ENCODE measurements around the gene DYRK4.
A peak's percentile ranks its signal among the peaks of the same experiment; 100 is the strongest.
"Not testable (repeated sequence)": the region's sequence is repeated elsewhere in the genome, so short reads cannot be mapped to it uniquely, and the experiment has no call there.

Gene DYRK4, protein sequence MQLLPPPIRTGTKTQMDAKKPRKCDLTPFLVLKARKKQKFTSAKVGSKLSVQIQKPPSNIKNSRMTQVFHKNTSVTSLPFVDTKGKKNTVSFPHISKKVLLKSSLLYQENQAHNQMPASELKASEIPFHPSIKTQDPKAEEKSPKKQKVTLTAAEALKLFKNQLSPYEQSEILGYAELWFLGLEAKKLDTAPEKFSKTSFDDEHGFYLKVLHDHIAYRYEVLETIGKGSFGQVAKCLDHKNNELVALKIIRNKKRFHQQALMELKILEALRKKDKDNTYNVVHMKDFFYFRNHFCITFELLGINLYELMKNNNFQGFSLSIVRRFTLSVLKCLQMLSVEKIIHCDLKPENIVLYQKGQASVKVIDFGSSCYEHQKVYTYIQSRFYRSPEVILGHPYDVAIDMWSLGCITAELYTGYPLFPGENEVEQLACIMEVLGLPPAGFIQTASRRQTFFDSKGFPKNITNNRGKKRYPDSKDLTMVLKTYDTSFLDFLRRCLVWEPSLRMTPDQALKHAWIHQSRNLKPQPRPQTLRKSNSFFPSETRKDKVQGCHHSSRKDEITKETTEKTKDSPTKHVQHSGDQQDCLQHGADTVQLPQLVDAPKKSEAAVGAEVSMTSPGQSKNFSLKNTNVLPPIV

DNA sequence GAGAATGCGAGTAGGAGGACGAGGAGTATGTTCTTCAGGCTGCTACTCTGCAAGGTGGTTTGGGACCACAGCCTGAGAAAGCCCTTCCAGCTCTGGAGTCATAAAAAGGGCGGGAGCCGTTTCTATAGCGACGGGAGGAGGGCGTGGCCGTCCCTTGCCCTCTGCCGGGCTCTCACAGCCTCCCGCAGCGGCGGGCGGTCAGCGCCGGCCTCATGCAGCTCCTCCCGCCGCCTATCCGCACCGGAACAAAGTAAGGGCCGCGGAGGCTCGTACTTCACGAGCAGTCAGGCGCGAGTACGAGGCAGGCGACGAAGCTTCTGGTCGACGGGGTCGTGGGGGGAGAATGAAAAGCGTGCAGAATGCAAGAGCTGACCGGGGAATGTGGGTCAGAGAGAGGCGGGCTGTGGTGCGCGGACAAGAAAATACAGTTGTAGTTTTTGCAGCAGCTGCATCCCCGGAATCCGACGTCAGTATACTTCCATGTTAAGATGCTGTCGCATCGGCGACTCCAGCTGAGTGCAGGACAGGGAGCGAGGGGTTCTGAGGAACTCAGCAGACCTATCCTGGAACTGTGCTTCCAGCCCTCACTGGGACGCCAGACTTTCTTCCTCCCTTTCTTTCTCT lies at the start of gene DYRK4:
DYRK4 (plus strand) TSS at position 175 of the 624 bp plus-strand sequence; CDS start at position 213, 38 bp downstream.
- peak; percentile 21 to 22 for DNase-seq (ENCODE audit: low read depth in 2 of 2)

DNA sequence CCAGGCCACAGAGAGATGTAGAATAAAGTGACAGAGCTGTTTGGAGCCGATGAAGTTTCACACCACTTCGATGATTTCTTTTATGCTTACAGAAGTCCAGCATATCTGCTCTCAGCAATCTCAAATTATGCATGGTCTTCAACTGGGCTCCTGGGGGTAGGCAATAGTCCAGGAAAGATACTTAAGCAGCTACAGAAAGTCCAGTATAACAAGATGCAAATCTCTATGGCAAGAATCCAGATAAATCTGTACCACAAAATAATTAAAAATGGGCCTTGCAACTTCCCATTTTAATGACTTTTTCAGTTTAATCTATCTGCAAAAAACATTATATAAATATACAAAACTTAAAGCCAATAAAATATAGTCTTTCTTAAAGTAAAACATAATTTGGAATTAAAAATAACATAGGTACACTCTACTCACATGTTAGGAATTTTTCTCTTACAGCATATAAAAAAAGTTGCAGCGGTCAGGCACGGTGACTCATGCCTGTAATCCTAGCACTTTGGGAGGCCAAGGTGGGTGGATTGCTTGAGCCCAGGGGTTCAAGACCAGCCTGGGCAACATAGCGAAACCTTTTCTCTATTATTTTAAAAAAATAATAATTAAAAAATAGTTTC lies 43.8 kb upstream of the DYRK4 start:
- DNase-seq (ENCODE audit: low read depth in 2 of 2): no peak

DNA sequence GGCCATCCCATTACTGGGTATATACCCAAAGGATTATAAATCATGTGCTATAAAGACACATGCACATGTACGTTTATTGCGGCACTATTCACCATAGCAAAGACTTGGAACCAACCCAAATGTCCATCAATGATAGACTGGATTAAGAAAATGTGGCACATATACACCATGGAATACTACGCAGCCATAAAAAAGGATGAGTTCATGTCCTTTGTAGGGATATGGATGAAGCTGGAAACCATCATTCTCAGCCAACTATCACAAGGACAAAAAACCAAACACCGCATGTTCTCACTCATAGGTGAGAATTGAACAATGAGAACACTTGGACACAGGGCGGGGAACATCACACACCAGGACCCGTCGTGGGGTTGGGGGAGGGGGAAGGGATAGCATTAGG lies 38.6 kb upstream of the DYRK4 start:
- DNase-seq (ENCODE audit: low read depth in 2 of 2): not testable (repeated sequence)

DNA sequence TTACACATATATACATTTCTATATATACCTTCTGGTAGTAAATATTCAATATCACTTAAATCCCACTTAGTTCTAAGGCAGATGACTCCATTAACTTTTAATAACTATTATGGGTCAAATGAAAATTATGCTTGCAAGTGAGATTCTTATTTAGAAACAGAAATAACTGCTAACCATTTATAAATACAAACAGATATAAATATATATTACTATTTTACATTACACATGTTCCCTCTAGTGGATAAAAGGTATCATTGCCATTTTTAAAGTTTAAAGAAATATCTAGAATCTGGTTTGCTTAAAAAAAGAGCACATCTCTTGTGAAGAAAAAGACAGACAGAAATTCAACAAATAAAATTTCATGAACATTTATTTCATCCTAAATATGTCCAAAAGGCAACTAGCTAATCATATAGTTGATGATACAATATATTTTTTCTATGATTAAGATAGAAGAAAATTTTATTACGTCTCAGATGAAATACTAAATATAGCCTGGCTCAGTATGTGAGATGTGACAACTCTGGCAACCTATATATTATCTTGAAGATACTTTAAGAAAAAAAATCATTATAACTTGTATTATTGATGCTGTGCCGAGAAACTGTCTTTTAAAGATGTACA lies 35.0 kb upstream of the DYRK4 start:
- no peak for DNase-seq (ENCODE audit: low read depth in 2 of 2)

DNA sequence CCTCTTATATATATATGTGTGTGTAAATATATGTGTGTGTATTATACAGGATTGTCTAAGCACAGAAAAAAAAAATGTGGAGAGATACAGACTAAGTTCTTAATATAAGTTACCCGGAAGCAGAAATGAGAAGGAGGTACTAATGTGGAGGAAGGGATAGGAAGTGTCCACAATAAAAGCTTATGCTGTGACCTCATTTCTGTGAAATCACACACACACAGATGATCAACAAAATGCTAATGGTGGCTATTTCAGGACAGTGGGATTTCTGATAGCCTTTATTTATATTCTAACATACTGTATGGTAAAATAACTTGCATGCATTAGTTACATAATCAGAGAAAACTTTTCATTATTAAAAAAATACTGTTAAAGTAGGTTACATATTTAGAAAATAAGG lies 31.8 kb upstream of the DYRK4 start:
- DNase-seq (ENCODE audit: low read depth in 2 of 2): no peak

DNA sequence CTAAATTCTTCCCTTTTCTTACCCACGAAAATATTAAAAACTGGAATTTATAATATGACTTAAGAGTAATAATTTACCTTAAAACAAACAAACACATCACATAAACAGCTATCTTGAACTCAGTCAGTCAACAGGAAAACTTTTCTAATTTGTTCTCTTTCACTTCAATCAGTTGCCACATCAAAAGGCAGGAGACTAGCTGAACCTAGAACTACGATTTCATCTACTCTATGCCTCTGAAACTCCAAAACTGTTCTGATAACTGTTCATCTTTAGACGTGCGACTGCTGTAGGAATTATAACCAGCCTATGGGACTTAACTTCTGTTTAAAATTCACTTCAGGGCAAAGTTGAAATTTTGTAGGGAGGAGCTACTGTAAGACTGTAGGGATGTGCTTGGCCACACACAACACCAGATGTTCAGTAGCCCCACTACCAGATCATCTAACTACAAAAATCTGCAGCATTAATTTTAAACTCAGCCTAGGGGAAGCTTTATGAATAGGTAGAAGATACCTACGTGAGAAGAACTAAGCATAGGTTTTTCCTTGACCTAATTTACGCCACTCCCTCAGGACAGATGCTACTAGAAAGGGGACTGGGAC lies 30.9 kb upstream of the DYRK4 start:
- no peak for DNase-seq (ENCODE audit: low read depth in 2 of 2)

DNA sequence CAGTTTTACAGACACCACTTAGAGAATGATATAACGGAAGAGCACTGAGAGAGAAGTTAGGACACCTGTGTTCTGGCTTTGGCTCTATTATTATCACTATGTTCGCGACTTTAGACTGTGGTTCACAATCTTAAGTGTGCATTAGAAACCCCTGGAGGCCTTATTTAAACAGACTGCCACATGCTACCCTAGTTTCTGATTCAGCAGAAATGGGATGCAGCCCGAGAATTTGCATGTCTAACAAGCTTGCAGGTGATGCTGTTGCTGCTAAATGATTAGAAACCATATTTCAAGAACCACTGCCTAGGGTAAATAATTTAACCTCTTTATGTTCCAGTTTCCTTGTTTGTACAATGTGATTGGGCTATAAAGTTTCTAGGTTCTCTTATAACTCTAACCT lies 26.9 kb upstream of the DYRK4 start:
- no peak for DNase-seq (ENCODE audit: low read depth in 2 of 2)

DNA sequence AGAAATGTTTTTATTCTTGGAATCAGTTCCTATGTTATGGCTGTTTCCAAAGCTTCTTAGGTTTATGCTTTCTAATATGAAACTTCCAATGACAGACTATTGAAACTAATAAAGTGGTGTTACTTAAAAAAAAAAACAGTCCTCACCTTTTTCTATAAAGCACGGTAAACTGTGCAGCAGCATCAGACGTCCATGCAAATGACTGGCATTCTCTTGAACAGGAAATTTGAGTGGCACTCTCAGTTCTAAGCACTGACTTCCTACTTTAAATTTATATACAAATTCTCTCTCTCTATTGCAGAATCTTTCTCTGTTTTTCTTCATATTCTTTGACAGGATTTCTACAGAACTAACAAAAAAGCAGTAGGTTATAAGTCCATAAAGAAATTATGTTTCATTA lies 26.1 kb upstream of the DYRK4 start:
- no peak for DNase-seq (ENCODE audit: low read depth in 2 of 2)

DNA sequence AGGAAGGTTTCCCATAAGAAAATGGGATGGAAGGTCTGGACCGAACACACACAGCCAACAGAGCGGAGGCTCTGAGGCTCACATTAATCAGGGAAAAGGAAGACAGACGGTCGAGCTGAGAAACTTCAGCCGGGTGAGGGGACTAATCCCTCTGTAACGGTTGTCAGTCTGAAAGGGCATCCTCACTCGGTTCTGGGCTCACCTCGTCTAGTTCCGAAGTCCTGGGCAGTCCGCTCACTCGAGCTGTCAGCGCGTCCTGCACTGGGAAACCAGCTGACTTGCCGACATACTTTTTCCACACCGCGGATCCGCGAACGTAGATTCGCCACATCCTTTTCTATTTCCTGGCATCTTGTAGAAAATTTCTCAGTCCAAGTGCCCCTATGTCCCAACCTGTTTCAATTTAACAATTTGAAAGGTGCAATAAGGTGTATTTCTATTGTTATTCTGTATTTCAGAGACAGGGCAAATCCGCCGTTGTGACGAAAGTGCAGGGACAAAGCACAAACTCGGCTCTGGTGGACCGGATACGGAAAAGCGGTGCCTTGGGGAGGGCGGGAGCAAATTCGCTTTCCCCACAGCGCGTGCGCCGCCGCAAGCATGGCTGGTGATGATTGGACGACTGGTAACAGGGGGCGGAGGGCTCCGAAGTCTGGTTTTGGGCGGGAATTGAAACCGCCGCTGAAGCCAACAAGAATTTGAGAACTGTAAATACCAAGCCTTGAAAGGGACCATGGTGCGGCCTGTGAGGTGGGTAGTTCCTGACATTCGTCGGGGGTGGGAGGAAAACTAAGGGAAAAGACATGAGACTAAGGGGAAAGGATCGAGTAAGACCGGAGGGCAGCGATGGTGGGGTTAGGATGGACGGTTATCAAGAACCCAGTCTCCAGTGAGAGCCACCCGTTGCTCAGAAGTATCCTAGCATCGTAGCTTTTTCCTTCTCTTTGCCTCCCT lies 23.5 kb upstream of the DYRK4 start, which contains the start of gene RAD51AP1:
RAD51AP1 (plus strand) TSS at position 684 of the 954 bp plus-strand sequence; CDS start at position 734, 50 bp downstream.
- peak; percentile 94 to 95 for DNase-seq (ENCODE audit: low read depth in 2 of 2)

DNA sequence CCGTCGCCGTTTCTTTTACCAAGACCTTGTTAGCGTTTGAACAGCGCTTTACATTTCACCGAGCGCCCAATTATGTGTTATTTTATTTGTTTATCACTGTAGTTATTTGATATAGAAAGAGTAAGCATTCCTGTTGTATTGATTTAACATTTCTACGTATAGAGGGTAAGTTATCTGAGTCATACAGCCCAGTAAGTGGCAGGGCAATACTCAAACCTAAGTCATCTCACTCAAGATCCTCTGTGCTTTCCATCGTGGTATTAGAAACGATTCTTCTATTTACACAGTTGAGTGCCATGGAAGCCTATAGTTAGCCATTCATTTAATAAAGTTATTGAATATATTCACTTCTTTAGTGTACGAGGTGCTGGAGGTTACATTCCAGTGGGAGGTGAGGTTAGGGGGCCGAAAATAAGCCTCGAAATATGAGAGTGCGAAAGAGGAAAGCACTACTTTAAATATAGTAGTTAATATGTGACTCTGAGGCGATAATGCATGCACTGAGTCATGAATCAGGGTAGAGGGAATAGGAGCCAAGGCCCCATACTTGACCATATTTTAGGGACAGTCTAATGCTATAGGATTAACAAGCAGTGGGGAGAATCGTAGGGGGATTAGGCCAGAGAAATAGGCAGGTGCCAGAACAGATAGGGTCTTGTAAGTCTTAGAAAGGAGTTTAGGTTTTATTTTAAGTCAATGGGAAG lies 22.7 kb upstream of the DYRK4 start:
- no peak for DNase-seq (ENCODE audit: low read depth in 2 of 2)

DNA sequence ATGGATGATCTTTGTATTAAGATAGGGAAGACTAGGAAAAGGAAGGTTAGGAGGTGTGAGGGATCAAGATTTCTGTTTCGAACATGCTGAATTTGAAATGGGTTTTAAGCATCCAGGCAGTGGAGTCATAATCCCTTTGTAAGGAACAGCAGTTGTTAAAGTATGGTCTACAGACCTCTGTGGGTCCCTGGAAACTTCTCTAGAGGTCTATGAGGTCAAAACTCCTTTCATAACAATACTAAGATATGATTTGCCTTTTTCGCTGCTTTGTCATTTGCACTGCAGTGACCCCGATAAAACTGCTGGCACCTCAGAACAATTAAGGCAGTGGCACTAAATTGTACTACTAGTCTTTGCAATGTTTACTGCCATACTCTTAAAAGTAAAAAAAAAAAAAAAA lies 21.8 kb upstream of the DYRK4 start:
- DNase-seq (ENCODE audit: low read depth in 2 of 2): no peak

DNA sequence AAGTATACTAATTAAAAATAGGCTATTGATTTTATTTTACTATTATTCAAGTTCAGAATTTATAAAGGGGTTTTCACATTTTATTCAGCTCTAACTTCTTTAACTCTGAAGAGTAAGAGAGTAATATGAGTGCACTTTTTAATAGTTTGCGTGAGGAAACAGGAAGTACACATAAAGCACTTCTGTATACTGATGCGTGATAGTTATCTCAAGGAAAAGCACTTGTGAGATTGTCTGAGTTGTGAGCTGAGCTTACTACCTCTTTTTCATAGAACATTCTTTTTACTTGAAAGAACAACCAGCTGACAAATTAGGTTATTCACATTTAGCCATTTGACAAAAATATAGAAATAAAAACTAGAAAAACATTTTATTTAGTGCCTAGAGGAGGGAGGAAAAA lies 21.4 kb upstream of the DYRK4 start:
- DNase-seq (ENCODE audit: low read depth in 2 of 2): no peak

DNA sequence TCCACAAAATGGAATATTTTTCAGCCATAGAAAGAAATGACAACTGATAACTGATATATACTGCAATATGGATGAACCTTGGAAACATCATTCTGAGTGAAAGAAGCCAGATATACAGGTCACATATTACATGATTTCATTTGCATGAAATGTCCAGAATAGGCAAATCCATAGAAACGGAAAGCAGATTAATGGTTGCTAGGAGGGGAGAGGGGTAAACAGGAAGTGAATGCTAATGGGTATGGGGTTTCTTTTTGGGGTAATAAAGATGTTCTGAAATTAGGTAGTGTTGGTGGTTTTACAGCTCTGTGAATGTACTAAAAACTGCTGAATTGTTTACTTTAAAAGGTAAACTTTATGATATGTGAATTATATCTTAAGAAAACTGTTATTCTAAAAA lies 16.8 kb upstream of the DYRK4 start:
- no peak for DNase-seq (ENCODE audit: low read depth in 2 of 2)

DNA sequence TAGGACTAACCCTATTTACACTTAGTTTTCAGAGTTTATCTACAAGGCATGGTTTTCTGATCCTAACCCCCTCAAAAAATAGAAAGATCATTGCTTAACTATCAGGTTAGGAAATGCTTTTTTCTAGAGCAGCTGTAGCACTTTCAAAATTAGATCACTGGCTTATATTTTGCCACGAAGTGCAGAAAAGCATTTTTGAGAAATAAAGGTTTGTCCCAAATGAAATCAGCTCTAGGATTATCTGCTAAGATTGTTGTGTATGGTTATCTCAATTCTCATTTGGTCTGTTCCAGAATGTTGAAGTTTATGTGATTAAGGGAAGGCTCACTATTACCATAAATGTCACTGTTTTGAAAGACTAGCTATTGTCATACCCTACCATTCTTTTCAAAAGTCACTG lies 9.8 kb upstream of the DYRK4 start:
- DNase-seq (ENCODE audit: low read depth in 2 of 2): no peak

DNA sequence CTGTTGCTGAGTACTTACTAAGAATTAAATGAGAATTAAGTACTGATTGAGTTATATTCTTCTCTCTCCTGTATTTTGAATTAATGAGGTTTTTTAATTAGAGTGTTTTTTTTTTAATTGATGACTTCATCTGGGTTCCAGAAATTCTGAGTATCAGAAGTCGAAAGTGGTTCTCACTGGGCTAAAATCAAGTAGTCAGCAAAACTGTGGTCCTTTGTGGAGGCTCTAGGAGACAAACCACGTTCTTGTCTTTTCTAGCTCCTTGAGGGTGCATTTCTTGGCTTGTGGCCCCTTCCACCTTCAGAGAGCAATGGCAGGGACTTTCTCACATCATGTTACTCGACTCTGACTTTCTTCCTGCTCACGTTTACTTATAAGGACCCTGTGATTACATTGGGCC lies 8.1 kb upstream of the DYRK4 start:
- no peak for DNase-seq (ENCODE audit: low read depth in 2 of 2)

DNA sequence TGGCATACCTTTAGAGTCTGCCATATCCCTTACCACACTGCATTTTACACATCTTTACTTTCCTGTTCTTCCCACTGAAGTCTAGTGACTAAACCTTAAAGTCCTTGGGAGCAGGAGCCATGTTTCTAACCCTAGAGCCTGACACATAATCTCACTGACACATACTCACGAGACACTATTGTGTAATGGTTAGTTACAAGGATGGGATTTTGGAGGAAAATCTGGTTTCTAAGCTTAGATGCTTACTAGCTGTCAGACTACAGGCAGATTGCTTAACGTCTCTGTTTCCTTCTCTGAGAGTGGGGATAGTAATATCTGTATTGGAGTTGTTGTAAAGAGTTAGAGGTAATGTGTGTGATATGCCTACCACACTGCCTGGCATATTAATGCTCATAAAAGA lies 6.2 kb upstream of the DYRK4 start:
- DNase-seq (ENCODE audit: low read depth in 2 of 2): no peak

DNA sequence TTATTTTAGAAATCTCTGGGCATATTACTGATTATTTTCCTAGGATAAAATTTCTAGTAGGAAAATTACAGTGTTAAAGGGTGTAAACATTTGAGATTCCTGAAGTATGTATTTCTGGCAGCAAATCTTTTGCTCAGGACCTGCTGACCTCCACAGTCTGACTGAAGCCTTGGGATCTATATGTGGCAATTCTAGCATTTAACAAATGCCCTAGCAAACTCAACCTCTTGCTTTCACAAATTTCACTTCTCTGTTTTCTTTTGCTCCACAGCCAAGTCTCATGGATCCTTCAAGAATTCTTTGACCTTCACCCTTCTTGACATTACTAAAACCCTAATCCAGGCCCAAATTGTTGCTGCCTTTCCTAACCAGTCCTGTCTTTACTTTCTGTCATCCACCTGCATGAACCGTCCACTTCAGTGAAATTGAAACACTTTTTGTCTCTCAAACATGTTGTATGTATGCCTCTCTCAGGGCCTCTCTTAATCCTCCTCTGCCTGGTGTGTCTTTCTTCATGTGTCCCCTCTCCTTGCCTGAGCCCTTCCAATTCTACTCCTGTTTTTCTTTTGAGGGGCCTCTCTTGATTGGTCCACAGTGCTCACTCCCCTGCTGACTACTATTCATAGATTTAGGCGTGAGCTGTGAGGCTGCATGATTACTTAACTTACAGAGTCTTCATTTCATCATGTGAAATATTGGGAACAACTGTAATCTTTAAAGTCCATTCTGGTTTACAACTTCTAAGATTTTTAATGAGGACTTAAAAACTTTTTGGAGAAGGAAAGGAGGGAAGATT lies 5.1 kb upstream of the DYRK4 start:
- no peak for DNase-seq (ENCODE audit: low read depth in 2 of 2)

DNA sequence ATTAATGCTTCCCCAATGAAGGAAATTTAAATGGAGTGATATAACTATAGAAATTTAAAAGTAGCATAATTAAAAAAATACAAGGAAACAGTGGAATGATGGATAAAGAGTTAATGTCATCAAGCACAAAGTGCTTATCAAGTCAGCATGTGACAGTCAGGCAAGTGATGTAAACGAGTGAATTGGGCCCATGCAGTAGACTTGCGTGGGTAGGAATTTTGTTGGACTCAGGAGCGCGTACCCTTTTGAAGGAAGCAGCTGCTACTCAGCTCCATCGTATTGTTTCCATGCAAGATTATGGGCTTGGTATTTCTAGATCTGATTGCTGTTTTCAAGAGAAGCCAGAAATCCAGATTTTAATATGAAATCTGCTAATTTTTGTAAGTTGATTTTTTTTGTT lies 4.4 kb upstream of the DYRK4 start:
- no peak for DNase-seq (ENCODE audit: low read depth in 2 of 2)

DNA sequence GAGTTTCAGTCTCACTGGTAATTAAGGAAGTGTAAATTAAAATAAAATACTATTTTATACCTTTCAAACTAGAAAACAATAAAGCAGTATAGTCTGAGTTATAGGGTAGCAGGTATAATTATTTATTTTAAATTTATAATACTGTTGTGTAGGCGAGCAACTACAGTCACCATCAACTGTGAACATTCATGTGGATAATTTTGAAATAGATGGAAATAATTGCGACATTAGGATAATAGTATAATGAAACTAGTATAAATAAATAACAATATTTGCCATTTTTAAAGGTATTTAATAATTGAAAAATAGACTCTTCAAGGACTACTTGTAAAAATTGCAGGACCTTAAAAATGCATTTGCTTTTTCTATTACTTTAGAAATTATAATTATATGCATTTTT lies 3.8 kb upstream of the DYRK4 start:
- DNase-seq (ENCODE audit: low read depth in 2 of 2): no peak

Measured in fibroblast of skin of left quadriceps (primary cell).